ENCODE results near the gene NTF4. TPM values are rescaled to one million over a fixed set of nuclear protein-coding genes. Genes with fewer than 3 reads are reported as not detected.
A peak's percentile ranks its signal among the peaks of the same experiment; 100 is the strongest.
"Not testable (repeated sequence)": the region's sequence is repeated elsewhere in the genome, so short reads cannot be mapped to it uniquely, and the experiment has no call there.

NTF4 gene
- total RNA-seq, 2 donors from 2014 or later: 5.0 to 8.9 TPM

- not testable (repeated sequence) for H3K36me3 ChIP-seq (ENCODE audit: control insufficient read depth, insufficient read depth, low read length); H3K4me3 Mint-ChIP-seq; H3K27me3 ChIP-seq (ENCODE audit: control insufficient read depth, insufficient read depth, low read length, poor library complexity, severe bottlenecking); H3K36me3 Mint-ChIP-seq (ENCODE audit: low read depth); H3K9me3 ChIP-seq (ENCODE audit: control insufficient read depth, low read length); H3K9me3 Mint-ChIP-seq; H3K4me1 Mint-ChIP-seq; H3K27ac ChIP-seq (ENCODE audit: low read depth, low read length); DNase-seq; H3K27ac Mint-ChIP-seq; H3K9ac ChIP-seq (ENCODE audit: extremely low read depth, low read length, poor library complexity, severe bottlenecking); H3K4me1 ChIP-seq (ENCODE audit: control insufficient read depth, insufficient read depth, low read length); H3K4me3 ChIP-seq (ENCODE audit: low read length)
- peaks cover 13% of the 10 kb centered on the region for H3K27me3 Mint-ChIP-seq (ENCODE audit: insufficient read depth)
- WGBS, 2 experiments (ENCODE audit: insufficient coverage in 1 of 2, insufficient read length in 1 of 2): 97 to 100% methylated on average over 1 to 4 of the region's 8 CpGs
Observed at GRCh38 chr19:49038111-49038510, 26.5 kb downstream of the NTF4 start.

GRCh38 chr19:49036815-49037214 lies 27.8 kb downstream of the NTF4 start, which contains the start of gene CGB1:
Gene CGB1, minus strand, starts transcription at chr19:49036895. Its CDS starts 184 bp downstream, at chr19:49036711.
- not testable (repeated sequence) for H3K27ac ChIP-seq (ENCODE audit: low read depth, low read length); H3K36me3 Mint-ChIP-seq (ENCODE audit: low read depth); H3K4me3 ChIP-seq (ENCODE audit: low read length); H3K9me3 Mint-ChIP-seq; H3K4me1 ChIP-seq (ENCODE audit: control insufficient read depth, insufficient read depth, low read length); H3K27me3 ChIP-seq (ENCODE audit: control insufficient read depth, insufficient read depth, low read length, poor library complexity, severe bottlenecking); H3K4me3 Mint-ChIP-seq; H3K27ac Mint-ChIP-seq; H3K9me3 ChIP-seq (ENCODE audit: control insufficient read depth, low read length); H3K9ac ChIP-seq (ENCODE audit: extremely low read depth, low read length, poor library complexity, severe bottlenecking); H3K36me3 ChIP-seq (ENCODE audit: control insufficient read depth, insufficient read depth, low read length); H3K4me1 Mint-ChIP-seq
- WGBS, 2 experiments (ENCODE audit: insufficient coverage in 1 of 2, insufficient read length in 1 of 2): 58 to 70% methylated on average over 12 to 16 of the region's 18 CpGs
- DNase-seq: peak; percentile 84
- H3K27me3 Mint-ChIP-seq (ENCODE audit: insufficient read depth): peaks cover 13% of the 10 kb centered on the region
- peak; percentile 79 for TF ChIP-seq CTCF (conservative IDR thresholded peaks at IDR 0.05)

DNA sequence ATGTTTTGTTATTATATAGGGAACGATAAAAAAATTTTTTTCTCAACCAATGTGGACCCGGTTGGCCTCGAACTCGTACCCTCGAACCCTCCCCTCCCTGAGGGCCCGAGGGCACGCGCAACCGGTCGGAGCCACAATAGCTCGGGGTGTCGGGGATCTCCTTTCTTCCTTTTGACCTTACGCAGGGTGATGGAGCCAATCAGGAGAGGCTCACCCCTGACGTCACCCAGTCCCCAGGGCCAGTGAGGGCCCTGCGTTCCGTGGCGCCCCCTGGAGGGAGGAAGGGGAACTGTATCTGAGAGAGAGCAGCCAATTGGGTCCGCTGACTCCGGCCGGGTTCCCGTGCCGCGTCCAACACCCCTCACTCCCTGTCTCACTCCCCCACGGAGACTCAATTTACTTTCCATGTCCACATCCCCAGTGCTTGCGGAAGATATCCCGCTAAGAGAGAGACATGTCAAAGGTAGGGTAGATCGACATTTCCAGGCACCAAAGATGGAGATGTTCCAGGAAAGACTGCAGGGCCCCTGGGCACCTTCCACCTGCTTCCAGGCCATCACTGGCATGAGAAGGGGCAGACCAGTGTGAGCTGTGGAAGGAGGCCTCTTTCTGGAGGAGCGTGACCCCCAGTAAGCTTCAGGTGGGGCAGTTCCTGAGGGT lies 32.8 kb downstream of the NTF4 start, which contains the start of gene CGB2:
Gene CGB2, plus strand, starts transcription at position 249 of the 660 bp plus-strand sequence. Its CDS starts 206 bp downstream, at position 455.
- 78 to 80% methylated on average over 13 to 25 of the region's 28 CpGs for WGBS, 2 experiments (ENCODE audit: insufficient coverage in 1 of 2, insufficient read length in 1 of 2)
- H3K4me1 ChIP-seq (ENCODE audit: control insufficient read depth, insufficient read depth, low read length); H3K9me3 Mint-ChIP-seq; H3K4me3 ChIP-seq (ENCODE audit: low read length); H3K27ac Mint-ChIP-seq; H3K4me3 Mint-ChIP-seq; H3K36me3 ChIP-seq (ENCODE audit: control insufficient read depth, insufficient read depth, low read length); H3K9me3 ChIP-seq (ENCODE audit: control insufficient read depth, low read length); H3K27me3 ChIP-seq (ENCODE audit: control insufficient read depth, insufficient read depth, low read length, poor library complexity, severe bottlenecking); H3K36me3 Mint-ChIP-seq (ENCODE audit: low read depth); H3K27ac ChIP-seq (ENCODE audit: low read depth, low read length); H3K4me1 Mint-ChIP-seq; H3K9ac ChIP-seq (ENCODE audit: extremely low read depth, low read length, poor library complexity, severe bottlenecking): not testable (repeated sequence)
- DNase-seq: peak; percentile 87
- H3K27me3 Mint-ChIP-seq (ENCODE audit: insufficient read depth): peaks cover 17% of the 10 kb centered on the region
- peak; percentile 79 for TF ChIP-seq CTCF (conservative IDR thresholded peaks at IDR 0.05)

DNA sequence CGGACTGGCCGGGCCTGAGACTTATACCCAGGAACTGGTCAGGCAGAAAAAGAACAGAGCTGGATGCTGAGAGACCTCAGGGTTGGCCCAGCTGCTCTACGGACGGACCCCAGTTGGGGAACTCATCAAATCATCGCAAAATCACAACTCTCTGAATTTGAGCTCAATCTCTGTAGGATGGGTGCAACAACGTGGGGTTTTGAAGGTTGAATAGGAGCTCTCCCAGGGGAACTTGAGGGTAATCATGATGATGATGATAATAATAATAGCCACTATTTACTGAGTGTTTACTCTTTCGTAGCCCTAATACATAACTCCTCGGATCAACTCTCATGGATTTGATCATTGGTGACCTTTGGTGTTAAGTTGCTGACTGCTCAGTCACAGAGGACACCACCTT lies 34.3 kb downstream of the NTF4 start:
- not testable (repeated sequence) for H3K27ac ChIP-seq (ENCODE audit: low read depth, low read length); H3K27me3 ChIP-seq (ENCODE audit: control insufficient read depth, insufficient read depth, low read length, poor library complexity, severe bottlenecking); H3K4me3 ChIP-seq (ENCODE audit: low read length); DNase-seq; H3K4me1 Mint-ChIP-seq; H3K36me3 ChIP-seq (ENCODE audit: control insufficient read depth, insufficient read depth, low read length); H3K27ac Mint-ChIP-seq; H3K4me1 ChIP-seq (ENCODE audit: control insufficient read depth, insufficient read depth, low read length); H3K9ac ChIP-seq (ENCODE audit: extremely low read depth, low read length, poor library complexity, severe bottlenecking); H3K36me3 Mint-ChIP-seq (ENCODE audit: low read depth); H3K9me3 Mint-ChIP-seq; H3K9me3 ChIP-seq (ENCODE audit: control insufficient read depth, low read length); H3K4me3 Mint-ChIP-seq
- WGBS, 2 experiments (ENCODE audit: insufficient coverage in 1 of 2, insufficient read length in 1 of 2): 76 to 95% methylated on average over 3 to 4 of the region's 8 CpGs
- peaks cover 13% of the 10 kb centered on the region for H3K27me3 Mint-ChIP-seq (ENCODE audit: insufficient read depth)

GRCh38 chr19:49029749-49030148 lies 34.9 kb downstream of the NTF4 start:
- not testable (repeated sequence) for H3K4me3 ChIP-seq (ENCODE audit: low read length); H3K36me3 ChIP-seq (ENCODE audit: control insufficient read depth, insufficient read depth, low read length); H3K4me1 ChIP-seq (ENCODE audit: control insufficient read depth, insufficient read depth, low read length); DNase-seq; H3K9ac ChIP-seq (ENCODE audit: extremely low read depth, low read length, poor library complexity, severe bottlenecking); H3K4me3 Mint-ChIP-seq; H3K27ac ChIP-seq (ENCODE audit: low read depth, low read length); H3K9me3 Mint-ChIP-seq; H3K27me3 ChIP-seq (ENCODE audit: control insufficient read depth, insufficient read depth, low read length, poor library complexity, severe bottlenecking); H3K4me1 Mint-ChIP-seq; H3K9me3 ChIP-seq (ENCODE audit: control insufficient read depth, low read length); H3K36me3 Mint-ChIP-seq (ENCODE audit: low read depth); H3K27ac Mint-ChIP-seq
- 85 to 88% methylated on average over 5 to 14 of the region's 14 CpGs for WGBS, 2 experiments (ENCODE audit: insufficient coverage in 1 of 2, insufficient read length in 1 of 2)
- peaks cover 14% of the 10 kb centered on the region for H3K27me3 Mint-ChIP-seq (ENCODE audit: insufficient read depth)

DNA sequence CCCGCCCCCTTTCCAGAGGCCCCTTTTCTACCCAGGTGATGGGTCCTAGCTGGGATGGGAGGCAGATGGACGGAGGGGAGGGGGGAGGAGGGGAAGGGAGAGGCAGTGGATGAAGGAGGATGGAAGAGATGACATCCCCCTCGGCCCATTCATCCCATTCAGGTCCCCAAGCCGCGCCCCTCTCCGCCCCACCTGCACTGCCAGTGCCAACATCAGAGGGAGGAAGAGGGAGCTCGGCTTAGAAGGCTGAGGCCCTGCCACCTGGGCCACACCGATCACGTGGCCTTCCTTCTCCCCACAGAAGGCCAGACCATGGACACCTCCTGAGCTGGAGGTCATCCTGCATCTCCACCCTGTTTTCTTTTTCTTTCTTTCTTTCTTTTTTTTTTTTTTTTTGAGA lies 35.9 kb downstream of the NTF4 start:
- H3K27me3 ChIP-seq (ENCODE audit: control insufficient read depth, insufficient read depth, low read length, poor library complexity, severe bottlenecking); H3K27ac Mint-ChIP-seq; H3K9me3 Mint-ChIP-seq; H3K9me3 ChIP-seq (ENCODE audit: control insufficient read depth, low read length); H3K4me1 ChIP-seq (ENCODE audit: control insufficient read depth, insufficient read depth, low read length); H3K36me3 ChIP-seq (ENCODE audit: control insufficient read depth, insufficient read depth, low read length); H3K9ac ChIP-seq (ENCODE audit: extremely low read depth, low read length, poor library complexity, severe bottlenecking); H3K4me1 Mint-ChIP-seq; H3K27ac ChIP-seq (ENCODE audit: low read depth, low read length); H3K4me3 Mint-ChIP-seq; DNase-seq; H3K4me3 ChIP-seq (ENCODE audit: low read length); H3K36me3 Mint-ChIP-seq (ENCODE audit: low read depth): not testable (repeated sequence)
- WGBS, 2 experiments (ENCODE audit: insufficient coverage in 1 of 2, insufficient read length in 1 of 2): 87% methylated on average over 7 of the region's 9 CpGs; no CpG with 5 or more reads in 1 of the 2 experiments
- peaks cover 14% of the 10 kb centered on the region for H3K27me3 Mint-ChIP-seq (ENCODE audit: insufficient read depth)
